Ascending aorta (tissue), 2 donors: ENCODE results near the gene MUC5B. TPM values are rescaled to one million over a fixed set of nuclear protein-coding genes. Genes with fewer than 3 reads are reported as not detected.
A peak's percentile ranks its signal among the peaks of the same experiment; 100 is the strongest.

Experiments
- DNase-seq, 2 donors: peaks; one replicate each; pipeline ENCODE4 v3.0.0-alpha.2; 2019; ENCODE audit warnings: low spot score in 2 of 2
- H3K27ac ChIP-seq, 2 donors: fragments of 200-600 bp; sonication (generic); one replicate each; pipeline ENCODE4 v1.5.1; 2016 to 2017; ENCODE audit warnings: mild to moderate bottlenecking in 1 of 2
- H3K27me3 ChIP-seq: fragments of 200-600 bp; sonication (generic); one replicate; pipeline ENCODE4 v1.5.1; 2017
- H3K36me3 ChIP-seq, 2 donors: fragments of 200-600 bp; sonication (generic); one replicate each; pipeline ENCODE4 v1.5.1; 2016
- H3K4me1 ChIP-seq, 2 donors: fragments of 200-600 bp; sonication (generic); one replicate each; pipeline ENCODE4 v1.5.1; 2016 to 2017; ENCODE audit warnings: mild to moderate bottlenecking in 1 of 2
- H3K4me3 ChIP-seq, 2 donors: fragments of 200-600 bp; sonication (generic); one replicate each; pipeline ENCODE4 v1.5.1; 2016 to 2017; ENCODE audit warnings: mild to moderate bottlenecking in 1 of 2
- H3K9me3 ChIP-seq, 2 donors: fragments of 200-600 bp; sonication (generic); one replicate each; pipeline ENCODE4 v1.5.1; 2016
- intact Hi-C: fragments of 100-400 bp; cut with DNase I; formaldehyde crosslinking; loops from one replicate; pipeline ENCODE4 v1.15.1; 2023
- total RNA-seq: library from RNA; depleted of rRNA; stranded (reverse); fragments of >200 nt; gene quantifications from one replicate; pipeline ENCODE4 v1.1.0, GENCODE V29; 2016
- TF ChIP-seq, protein P1 (sequence below), 3 experiments: fragments of 200-600 bp in 2 of 3; fragments of 450-650 bp in 1 of 3; sonication (generic) in 2 of 3; IDR thresholded peaks; one replicate each; pipeline ENCODE4 v1.5.1; 2016 to 2019; ENCODE audit warnings: antibody characterized with exemption in 3 of 3, mild to moderate bottlenecking in 1 of 3, moderate library complexity in 1 of 3

MUC5B gene
- total RNA-seq, 1 donor from 2014 or later = under 0.01 TPM

DNA sequence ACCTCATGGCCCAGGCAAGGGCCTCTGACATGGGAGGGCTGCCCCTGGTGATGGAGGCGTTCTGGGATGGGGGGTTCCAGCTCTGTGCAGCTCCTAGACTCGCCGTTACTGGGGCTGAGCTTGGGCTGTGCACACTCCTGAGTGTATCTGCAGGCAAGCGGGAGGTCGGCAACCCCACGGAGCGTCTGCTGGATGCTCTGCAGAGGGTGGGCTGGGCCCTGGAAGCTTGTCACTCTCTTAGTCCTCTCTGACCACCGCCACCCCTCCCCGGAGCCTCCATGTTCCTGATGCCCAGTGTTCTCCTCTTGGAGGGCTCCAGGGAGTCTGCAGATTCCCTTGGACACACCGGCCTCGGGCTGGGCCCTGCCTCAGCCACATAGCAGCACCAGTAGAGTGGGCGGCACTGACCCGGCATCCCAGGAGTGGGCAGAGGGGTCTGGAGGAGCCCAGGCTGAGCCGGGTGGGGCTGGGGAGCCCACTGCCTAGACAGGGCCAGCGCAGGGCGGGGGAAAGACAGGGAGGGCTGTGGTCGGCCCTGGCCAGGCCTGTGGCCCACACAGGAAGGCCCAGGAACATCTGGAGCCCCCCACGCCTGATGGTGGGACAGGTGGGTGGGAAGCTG lies 20.6 kb upstream of the MUC5B start:
- no peak overlapping the region for H3K4me3 ChIP-seq
- no peaks in the 10 kb centered on the region for H3K36me3 ChIP-seq
- TF ChIP-seq, protein P1, sequence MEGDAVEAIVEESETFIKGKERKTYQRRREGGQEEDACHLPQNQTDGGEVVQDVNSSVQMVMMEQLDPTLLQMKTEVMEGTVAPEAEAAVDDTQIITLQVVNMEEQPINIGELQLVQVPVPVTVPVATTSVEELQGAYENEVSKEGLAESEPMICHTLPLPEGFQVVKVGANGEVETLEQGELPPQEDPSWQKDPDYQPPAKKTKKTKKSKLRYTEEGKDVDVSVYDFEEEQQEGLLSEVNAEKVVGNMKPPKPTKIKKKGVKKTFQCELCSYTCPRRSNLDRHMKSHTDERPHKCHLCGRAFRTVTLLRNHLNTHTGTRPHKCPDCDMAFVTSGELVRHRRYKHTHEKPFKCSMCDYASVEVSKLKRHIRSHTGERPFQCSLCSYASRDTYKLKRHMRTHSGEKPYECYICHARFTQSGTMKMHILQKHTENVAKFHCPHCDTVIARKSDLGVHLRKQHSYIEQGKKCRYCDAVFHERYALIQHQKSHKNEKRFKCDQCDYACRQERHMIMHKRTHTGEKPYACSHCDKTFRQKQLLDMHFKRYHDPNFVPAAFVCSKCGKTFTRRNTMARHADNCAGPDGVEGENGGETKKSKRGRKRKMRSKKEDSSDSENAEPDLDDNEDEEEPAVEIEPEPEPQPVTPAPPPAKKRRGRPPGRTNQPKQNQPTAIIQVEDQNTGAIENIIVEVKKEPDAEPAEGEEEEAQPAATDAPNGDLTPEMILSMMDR (IDR thresholded peaks at IDR 0.05) = no peak
- no peaks in the 10 kb centered on the region for H3K27me3 ChIP-seq
- H3K27ac ChIP-seq = no peak overlapping the region
- no peaks in the 10 kb centered on the region for H3K9me3 ChIP-seq
- intact Hi-C loops = loop anchor here (2.0 to 10.0 kb wide), 2 partner anchors 103 to 373 kb away; partner anchors contain the start of gene TOLLIP
- no peaks in the 10 kb centered on the region for H3K4me1 ChIP-seq
- peak in 1 of 2 donors; percentile 58 for DNase-seq

DNA sequence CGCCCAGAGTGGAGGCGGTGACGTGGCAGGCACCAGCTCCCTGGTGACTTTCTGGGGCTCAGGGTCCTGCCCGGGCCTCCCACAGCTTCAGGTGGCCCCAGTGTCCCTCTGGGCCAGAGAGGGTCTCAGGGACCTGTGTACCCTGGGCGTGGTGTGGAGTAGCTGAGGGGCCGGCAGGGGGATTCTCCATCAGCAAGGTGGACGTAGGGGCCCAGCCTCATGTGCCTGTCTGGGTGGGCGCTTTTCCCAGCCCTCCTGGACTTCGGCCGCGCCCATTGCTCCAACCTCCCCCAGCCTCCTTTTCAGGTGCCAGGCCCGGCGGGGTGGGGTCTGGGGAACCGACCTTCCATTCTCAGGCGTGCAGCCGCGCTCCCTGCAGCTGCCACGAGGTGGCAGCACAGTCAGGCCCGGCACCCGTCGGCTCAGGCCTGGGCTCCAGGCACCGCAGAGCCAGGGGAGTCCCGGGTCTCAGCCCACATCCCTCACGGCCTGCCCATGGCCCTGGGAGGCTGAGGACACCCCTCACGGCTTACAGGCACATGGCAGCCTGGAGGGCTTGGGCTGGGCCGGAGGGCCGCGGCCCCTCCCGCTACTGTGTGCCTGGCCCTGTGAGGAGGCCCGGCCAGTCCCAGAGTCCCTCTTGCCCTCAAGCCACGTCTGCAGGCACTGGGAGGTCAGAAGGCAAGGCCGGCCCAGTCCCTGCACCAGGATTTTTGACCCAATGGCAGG lies 19.9 kb upstream of the MUC5B start:
- TF ChIP-seq, protein P1 (IDR thresholded peaks at IDR 0.05) = peak; percentile 86 to 96 (median 87)
- H3K9me3 ChIP-seq = no peaks in the 10 kb centered on the region
- H3K4me3 ChIP-seq = no peak overlapping the region
- no peaks in the 10 kb centered on the region for H3K4me1 ChIP-seq
- H3K27me3 ChIP-seq = no peaks in the 10 kb centered on the region
- H3K27ac ChIP-seq = no peak overlapping the region
- no peaks in the 10 kb centered on the region for H3K36me3 ChIP-seq
- peak in 1 of 2 donors; percentile 68 for DNase-seq
- intact Hi-C loops = loop anchor here (1.0 to 10.0 kb wide), 3 partner anchors 102 to 372 kb away; partner anchors contain the start of gene TOLLIP

DNA sequence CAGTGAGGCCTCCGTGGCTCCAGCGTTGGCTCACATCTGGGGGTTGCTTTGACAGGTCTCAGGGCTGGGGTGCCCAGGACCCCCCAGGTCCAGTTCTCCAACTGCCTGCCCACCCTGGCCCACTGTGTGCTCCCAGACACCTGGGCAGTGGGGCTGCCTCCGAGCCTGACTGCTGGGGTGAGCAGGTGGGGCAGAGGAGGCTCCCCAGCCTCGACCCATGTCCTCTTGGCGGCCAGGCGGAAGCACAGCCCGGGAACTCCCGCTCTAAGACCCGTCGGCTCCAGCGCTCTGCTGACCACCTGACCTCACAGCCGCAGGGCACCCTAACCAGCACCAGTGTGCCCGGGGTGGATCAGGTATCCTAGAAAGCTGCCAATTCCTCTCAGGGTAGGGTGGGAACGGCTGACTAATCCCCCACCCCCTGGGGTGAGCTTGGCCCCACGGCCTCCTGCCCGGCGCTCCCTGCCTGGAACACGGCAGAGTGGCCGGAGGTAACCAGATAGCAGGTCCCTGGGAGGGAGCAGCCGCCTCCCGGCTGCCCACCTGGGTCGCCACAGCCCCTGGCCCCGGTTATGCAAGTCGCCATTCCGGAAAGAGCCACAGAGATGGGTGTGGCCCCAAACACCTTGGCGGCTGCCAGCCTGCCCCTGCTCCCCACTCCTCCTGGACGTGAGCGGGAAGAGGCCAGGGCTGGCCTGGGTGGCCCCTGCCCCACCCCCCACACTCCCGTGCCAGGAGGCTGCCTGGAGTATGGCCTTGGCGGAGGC lies 19.2 kb upstream of the MUC5B start:
- intact Hi-C loops = loop anchor here (1.0 to 10.0 kb wide), 3 partner anchors 101 to 371 kb away; partner anchors contain the start of gene TOLLIP
- no peaks in the 10 kb centered on the region for H3K36me3 ChIP-seq
- peak in 1 of 2 donors; percentile 63 for DNase-seq
- TF ChIP-seq, protein P1 (IDR thresholded peaks at IDR 0.05) = no peak
- no peaks in the 10 kb centered on the region for H3K27me3 ChIP-seq
- no peaks in the 10 kb centered on the region for H3K9me3 ChIP-seq
- H3K4me3 ChIP-seq = no peak overlapping the region
- no peak overlapping the region for H3K27ac ChIP-seq
- H3K4me1 ChIP-seq = no peaks in the 10 kb centered on the region

DNA sequence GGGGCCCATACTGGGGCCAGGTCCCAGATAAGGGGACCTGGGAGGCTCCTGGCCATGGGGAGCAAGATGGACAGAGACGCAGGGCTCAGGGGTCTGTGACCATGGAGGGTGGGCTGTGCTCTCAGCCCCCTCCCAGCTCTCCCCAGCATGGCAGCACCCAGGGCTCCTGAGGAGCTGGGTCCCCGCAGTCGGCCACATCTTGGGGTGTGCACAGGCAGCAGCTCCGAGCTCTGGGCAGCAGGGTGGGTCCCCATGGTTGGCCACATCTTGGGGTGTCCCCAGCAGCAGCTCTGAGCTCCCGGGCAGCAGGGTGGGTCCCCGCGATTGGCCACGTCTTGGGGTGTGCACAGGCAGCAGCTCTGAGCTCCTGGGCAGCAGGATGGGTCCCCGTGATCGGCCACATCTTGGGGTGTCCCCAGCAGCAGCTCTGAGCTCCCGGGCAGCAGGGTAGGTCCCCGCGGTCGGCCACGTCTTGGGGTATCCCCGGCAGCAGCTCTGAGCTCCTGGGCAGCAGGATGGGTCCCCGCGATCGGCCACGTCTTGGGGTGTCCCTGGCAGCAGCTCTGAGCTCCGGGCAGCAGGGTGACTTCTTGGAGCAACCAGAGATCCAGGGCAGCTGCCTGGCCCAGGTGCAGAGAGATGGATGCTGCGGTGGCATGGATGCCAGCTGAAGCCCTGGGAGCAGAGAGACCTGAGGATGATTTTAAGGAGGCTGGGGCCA lies 18.3 kb upstream of the MUC5B start:
- TF ChIP-seq, protein P1 (IDR thresholded peaks at IDR 0.05) = no peak
- no peak for DNase-seq

More for the DNA sequence above, 18.3 kb upstream of the MUC5B start:
- no peaks in the 10 kb centered on the region for H3K36me3 ChIP-seq
- H3K9me3 ChIP-seq = no peaks in the 10 kb centered on the region
- H3K4me1 ChIP-seq = no peaks in the 10 kb centered on the region
- H3K27me3 ChIP-seq = no peaks in the 10 kb centered on the region
- H3K27ac ChIP-seq = no peak overlapping the region
- no peak overlapping the region for H3K4me3 ChIP-seq
- intact Hi-C loops = loop anchor here (10.0 kb wide), 1 partner anchor 100 kb away; the partner anchor contains the start of gene TOLLIP
